OCI-LY1 (cell line): ENCODE measurements around the gene UQCRHL.

Experiments used
- H2AFZ ChIP-seq: fragments of 200-600 bp; sonication (generic), shearing (Covaris generic); 2 replicates; pipeline ENCODE4 v1.6.0; 2014; ENCODE audit warnings: antibody characterized with exemption, mild to moderate bottlenecking, low read length
- H3F3A ChIP-seq: fragments of 200-600 bp; sonication (generic), shearing (Covaris generic); 2 replicates; pipeline ENCODE4 v1.6.0; 2014; ENCODE audit warnings: mild to moderate bottlenecking, antibody characterized with exemption, low read length, moderate library complexity; ENCODE audit not compliant: insufficient read depth
- H3K27ac ChIP-seq: fragments of 200-600 bp; sonication (generic); 2 replicates; pipeline ENCODE4 v1.5.1; 2014; ENCODE audit warnings: low read length, mixed run types, mild to moderate bottlenecking, low read depth; ENCODE audit not compliant: poor library complexity, severe bottlenecking
- H3K27me3 ChIP-seq: fragments of 200-600 bp; sonication (generic); 2 replicates; pipeline ENCODE4 v1.6.0; 2014; ENCODE audit warnings: antibody characterized with exemption, mild to moderate bottlenecking, low read length, moderate library complexity; ENCODE audit not compliant: insufficient read depth
- H3K36me3 ChIP-seq: fragments of 200-600 bp; sonication (generic); 2 replicates; pipeline ENCODE4 v1.6.1; 2014; ENCODE audit warnings: mild to moderate bottlenecking, antibody characterized with exemption, low read length, moderate library complexity, mixed read lengths; ENCODE audit not compliant: insufficient read depth
- H3K4me1 ChIP-seq: fragments of 200-600 bp; sonication (generic); 2 replicates; pipeline ENCODE4 v1.5.1; 2014; ENCODE audit warnings: mild to moderate bottlenecking, low read length, moderate library complexity; ENCODE audit not compliant: insufficient read depth, severe bottlenecking
- H3K4me2 ChIP-seq: fragments of 200-600 bp; sonication (generic), shearing (Covaris generic); 2 replicates; pipeline ENCODE4 v1.6.1; 2014; ENCODE audit warnings: low read length
- H3K4me3 ChIP-seq: fragments of 200-600 bp; sonication (generic); 2 replicates; pipeline ENCODE4 v1.5.1; 2014; ENCODE audit warnings: low read length, low read depth, mild to moderate bottlenecking, mixed read lengths; ENCODE audit not compliant: poor library complexity, severe bottlenecking
- H3K79me2 ChIP-seq: fragments of 200-600 bp; shearing (Covaris generic); 2 replicates; pipeline ENCODE4 v1.6.1; 2016; ENCODE audit warnings: mixed run types, low read length, mixed read lengths; ENCODE audit not compliant: insufficient read depth
- H3K9ac ChIP-seq: fragments of 200-600 bp; sonication (generic), shearing (Covaris generic); 2 replicates; pipeline ENCODE4 v1.6.1; 2014; ENCODE audit warnings: mild to moderate bottlenecking, low read length, mixed read lengths
- H3K9me2 ChIP-seq: fragments of 200-600 bp; sonication (generic), shearing (Covaris generic); 2 replicates; pipeline ENCODE4 v1.6.1; 2014; ENCODE audit warnings: low read depth, mild to moderate bottlenecking, low read length, mixed read lengths
- H3K9me3 ChIP-seq: fragments of 200-600 bp; shearing (Covaris generic); 2 replicates; pipeline ENCODE4 v1.6.1; 2014; ENCODE audit warnings: low read length, mixed read lengths
- H4K20me1 ChIP-seq: fragments of 200-600 bp; sonication (generic), shearing (Covaris generic); 2 replicates; pipeline ENCODE4 v1.6.0; 2016; ENCODE audit warnings: mild to moderate bottlenecking, low read length; ENCODE audit not compliant: insufficient read depth
- CTCF ChIP-seq: fragments of 200-600 bp; sonication (generic), shearing (Covaris generic); IDR thresholded peaks from 2 replicates; pipeline ENCODE4 v1.5.1; 2017; ENCODE audit warnings: mild to moderate bottlenecking, antibody characterized with exemption, low read length, moderate library complexity, mixed read lengths
- EZH2 ChIP-seq: fragments of 200-600 bp; sonication (generic), shearing (Covaris generic); IDR thresholded peaks from 2 replicates; pipeline ENCODE4 v1.8.0; 2017; ENCODE audit warnings: borderline replicate concordance, mixed run types, mild to moderate bottlenecking, antibody characterized with exemption, low read length, moderate library complexity, mixed read lengths

Gene UQCRHL

GRCh38 chr1:15761366-15762128, 45.9 kb downstream of the UQCRHL start:
- Histone ChIP-seq H3K27ac (no peak overlapping the region), H3K4me2 (no peak overlapping the region), H3K79me2 (no peaks in the 10 kb centered on the region), H3K4me1 (no peaks in the 10 kb centered on the region), H3K4me3 (no peak overlapping the region), H3K9ac (no peak overlapping the region), H3K9me2 (no peaks in the 10 kb centered on the region), H3K27me3 (peaks cover 12% of the 10 kb centered on the region), H3K36me3 (no peaks in the 10 kb centered on the region), H4K20me1 (no peaks in the 10 kb centered on the region), H3F3A (no peaks in the 10 kb centered on the region), H3K9me3 (no peaks in the 10 kb centered on the region), H2AFZ (no peak overlapping the region)
- TF ChIP-seq CTCF (no peak), EZH2 (no peak)

- no peak overlapping the region for H3K4me2 ChIP-seq
- no peak overlapping the region for H3K9ac ChIP-seq
- no peak overlapping the region for H3K27ac ChIP-seq
- no peaks in the 10 kb centered on the region for H4K20me1 ChIP-seq
- H3K4me1 ChIP-seq = no peaks in the 10 kb centered on the region
- H3K27me3 ChIP-seq = peaks cover 12% of the 10 kb centered on the region
- H3F3A ChIP-seq = no peaks in the 10 kb centered on the region
- no peaks in the 10 kb centered on the region for H3K36me3 ChIP-seq
- no peak overlapping the region for H3K4me3 ChIP-seq
- TF ChIP-seq EZH2 (no peak), CTCF (no peak)
- H3K9me2 ChIP-seq = no peaks in the 10 kb centered on the region
- no peaks in the 10 kb centered on the region for H3K79me2 ChIP-seq
- H2AFZ ChIP-seq = no peak overlapping the region
- H3K9me3 ChIP-seq = no peaks in the 10 kb centered on the region
These were observed 46.8 kb downstream of the UQCRHL start for GRCh38 chr1:15760520-15761211.

GRCh38 chr1:15758953-15759661, 48.3 kb downstream of the UQCRHL start:
- H3K9me3 ChIP-seq = no peaks in the 10 kb centered on the region
- H3F3A ChIP-seq = no peaks in the 10 kb centered on the region
- no peak overlapping the region for H3K4me3 ChIP-seq
- H3K4me1 ChIP-seq = no peaks in the 10 kb centered on the region
- no peak overlapping the region for H3K4me2 ChIP-seq
- peaks cover 6% of the 10 kb centered on the region for H3K27me3 ChIP-seq
- no peak for TF ChIP-seq CTCF
- no peak for TF ChIP-seq EZH2
- no peak overlapping the region for H3K9ac ChIP-seq
- H3K79me2 ChIP-seq = no peaks in the 10 kb centered on the region
- H3K9me2 ChIP-seq = no peaks in the 10 kb centered on the region
- H3K36me3 ChIP-seq = no peaks in the 10 kb centered on the region
- H3K27ac ChIP-seq = no peak overlapping the region
- H2AFZ ChIP-seq = no peak overlapping the region
- no peaks in the 10 kb centered on the region for H4K20me1 ChIP-seq
